PFSK-1 (cell line): ENCODE measurements around the gene PFDN5.

ENCODE experiments used
- POLR2AphosphoS5 ChIP-seq: IDR thresholded peaks from 2 replicates; pipeline ENCODE4 v1.6.1; 2012; ENCODE audit warnings: low read depth, mild to moderate bottlenecking, control low read depth, low read length, moderate library complexity
- REST ChIP-seq, 2 experiments: IDR thresholded peaks; 2 replicates each; pipeline versions ENCODE4 v1.6.1 to v1.8.0; 2011 to 2012; ENCODE audit warnings: low read depth in 2 of 2, low read length in 2 of 2, control low read depth in 1 of 2, inconsistent platforms in 1 of 2, mild to moderate bottlenecking in 1 of 2, moderate library complexity in 1 of 2; ENCODE audit not compliant: insufficient read depth in 1 of 2
- SIN3A ChIP-seq: IDR thresholded peaks from 2 replicates; pipeline ENCODE4 v1.6.1; 2012; ENCODE audit warnings: mild to moderate bottlenecking, low read length, moderate library complexity, borderline replicate concordance; ENCODE audit not compliant: insufficient read depth

DNA sequence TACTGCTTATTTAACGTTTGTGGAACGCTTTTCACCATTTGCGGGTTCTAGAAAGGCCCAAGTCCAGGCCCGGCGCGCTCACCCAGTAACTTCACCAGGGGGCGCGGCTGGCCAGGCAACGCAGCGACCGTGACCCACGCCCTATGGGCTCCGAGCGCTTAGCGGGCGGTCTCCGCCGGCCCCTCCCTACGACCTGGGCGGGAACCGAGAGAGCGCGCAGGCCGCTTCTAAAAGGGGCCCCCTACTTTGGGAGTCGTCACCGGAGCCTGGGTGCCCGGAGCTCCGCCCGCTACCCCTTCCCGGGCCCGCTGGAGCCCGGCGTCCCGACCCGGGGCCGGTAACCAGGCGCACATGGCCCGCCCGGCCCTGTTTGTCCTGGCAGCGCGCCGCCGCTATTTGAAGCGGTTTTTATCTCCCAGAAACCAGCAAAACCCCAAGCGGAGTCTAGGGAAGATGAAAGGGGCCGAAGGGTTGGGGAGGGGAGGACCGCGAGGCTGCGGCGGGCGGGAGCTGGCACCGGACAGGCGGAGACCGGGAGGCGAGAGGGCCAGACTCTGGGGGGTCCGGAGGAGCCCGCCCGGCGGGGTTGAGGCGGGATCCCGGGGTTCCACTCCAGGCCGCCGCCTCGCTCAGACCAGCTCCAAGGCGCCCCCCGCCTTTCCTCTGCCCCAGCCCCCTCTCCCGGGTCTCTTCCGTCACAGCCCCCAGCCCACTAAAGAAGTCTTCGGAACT lies 29.6 kb downstream of the PFDN5 start:
- peak; percentile 64 for TF ChIP-seq POLR2AphosphoS5
- TF ChIP-seq SIN3A = no peak
- no peak for TF ChIP-seq REST (IDR thresholded peaks at IDR 0.05; ENCODE audit: insufficient read depth in 1 of 2, low read depth in 2 of 2, low read length in 2 of 2)
